Thyroid gland (tissue), 4 donors: ENCODE data around the gene LTN1.

Experiments
- POLR2A ChIP-seq, 2 donors: fragments of 450-650 bp; IDR thresholded peaks; one replicate each; pipeline ENCODE4 v1.6.1; 2017; ENCODE audit warnings: antibody characterized with exemption in 2 of 2, mild to moderate bottlenecking in 2 of 2, moderate library complexity in 1 of 2
- TF ChIP-seq, protein P1 (sequence below), 6 experiments: fragments of 200-600 bp in 3 of 6; fragments of 450-650 bp in 3 of 6; sonication (generic) in 3 of 6; IDR thresholded peaks; one replicate each; pipeline ENCODE4 v1.5.1; 2016 to 2019; ENCODE audit warnings: antibody characterized with exemption in 6 of 6, mild to moderate bottlenecking in 2 of 6, inconsistent platforms in 1 of 6, moderate library complexity in 1 of 6

- TF ChIP-seq, protein P1, sequence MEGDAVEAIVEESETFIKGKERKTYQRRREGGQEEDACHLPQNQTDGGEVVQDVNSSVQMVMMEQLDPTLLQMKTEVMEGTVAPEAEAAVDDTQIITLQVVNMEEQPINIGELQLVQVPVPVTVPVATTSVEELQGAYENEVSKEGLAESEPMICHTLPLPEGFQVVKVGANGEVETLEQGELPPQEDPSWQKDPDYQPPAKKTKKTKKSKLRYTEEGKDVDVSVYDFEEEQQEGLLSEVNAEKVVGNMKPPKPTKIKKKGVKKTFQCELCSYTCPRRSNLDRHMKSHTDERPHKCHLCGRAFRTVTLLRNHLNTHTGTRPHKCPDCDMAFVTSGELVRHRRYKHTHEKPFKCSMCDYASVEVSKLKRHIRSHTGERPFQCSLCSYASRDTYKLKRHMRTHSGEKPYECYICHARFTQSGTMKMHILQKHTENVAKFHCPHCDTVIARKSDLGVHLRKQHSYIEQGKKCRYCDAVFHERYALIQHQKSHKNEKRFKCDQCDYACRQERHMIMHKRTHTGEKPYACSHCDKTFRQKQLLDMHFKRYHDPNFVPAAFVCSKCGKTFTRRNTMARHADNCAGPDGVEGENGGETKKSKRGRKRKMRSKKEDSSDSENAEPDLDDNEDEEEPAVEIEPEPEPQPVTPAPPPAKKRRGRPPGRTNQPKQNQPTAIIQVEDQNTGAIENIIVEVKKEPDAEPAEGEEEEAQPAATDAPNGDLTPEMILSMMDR (IDR thresholded peaks at IDR 0.05) = no peak
- no peak for TF ChIP-seq POLR2A (IDR thresholded peaks at IDR 0.05)
Observed at GRCh38 chr21:28928578-28929420, 63.9 kb downstream of the LTN1 start.
